Measurements from ENCODE around the gene TSG101.

GRCh38 chr11:18459634-18460033 is 67.1 kb downstream of the TSG101 start:
- TF ChIP-seq CTCF (IDR thresholded peaks at IDR 0.05; ENCODE audit: low read depth, low read length) (no peak), POLR2A (IDR thresholded peaks at IDR 0.05; ENCODE audit: extremely low read depth, insufficient read length) (no peak)

All from NB4 (cell line).